Left ventricle myocardium inferior (tissue), 1 donor: ENCODE data around the gene RUNX2. TPM values are rescaled to one million over a fixed set of nuclear protein-coding genes. Genes with fewer than 3 reads are reported as not detected.

Experiments used
- DNase-seq: peaks from one replicate; pipeline ENCODE4 v3.0.0-alpha.2; 2020
- H3K27ac ChIP-seq: fragments of 200-600 bp; replicated peaks from 2 replicates; pipeline ENCODE4 v1.8.0; 2021
- H3K27me3 ChIP-seq: fragments of 200-600 bp; 2 replicates; pipeline ENCODE4 v1.8.0; 2021; ENCODE audit warnings: low read depth
- H3K36me3 ChIP-seq: fragments of 200-600 bp; 2 replicates; pipeline ENCODE4 v1.8.0; 2021
- H3K4me1 ChIP-seq: fragments of 200-600 bp; 2 replicates; pipeline ENCODE4 v1.8.0; 2021
- H3K4me3 ChIP-seq: fragments of 200-600 bp; 2 replicates; pipeline ENCODE4 v1.8.0; 2021; ENCODE audit warnings: mild to moderate bottlenecking, moderate library complexity
- H3K9me3 ChIP-seq: fragments of 200-600 bp; replicated peaks from 2 replicates; pipeline ENCODE4 v1.8.0; 2021
- intact Hi-C: fragments of 100-400 bp; cut with micrococcal nuclease; formaldehyde crosslinking; loops from one replicate; pipeline ENCODE4 v1.11.0; 2022
- total RNA-seq: library from RNA; stranded (reverse); fragmentation: NEBNext Ultra II Directional; extraction: Animal tissue kit (Norgen Biotek cat#: 25700); gene quantifications from one replicate; pipeline ENCODE4 v1.2.1, GENCODE V29; 2021
- TF ChIP-seq, protein P1 (sequence below): fragments of 200-600 bp; IDR thresholded peaks from 2 replicates; pipeline ENCODE4 v1.8.0; 2021; ENCODE audit warnings: antibody characterized with exemption, mild to moderate bottlenecking, borderline replicate concordance
- donor health status: DM: no; HTN: yes; CAD: no; lungs with severe emphysema.

The RUNX2 gene
- total RNA-seq, 1 donor from 2014 or later: 0.38 TPM

DNA sequence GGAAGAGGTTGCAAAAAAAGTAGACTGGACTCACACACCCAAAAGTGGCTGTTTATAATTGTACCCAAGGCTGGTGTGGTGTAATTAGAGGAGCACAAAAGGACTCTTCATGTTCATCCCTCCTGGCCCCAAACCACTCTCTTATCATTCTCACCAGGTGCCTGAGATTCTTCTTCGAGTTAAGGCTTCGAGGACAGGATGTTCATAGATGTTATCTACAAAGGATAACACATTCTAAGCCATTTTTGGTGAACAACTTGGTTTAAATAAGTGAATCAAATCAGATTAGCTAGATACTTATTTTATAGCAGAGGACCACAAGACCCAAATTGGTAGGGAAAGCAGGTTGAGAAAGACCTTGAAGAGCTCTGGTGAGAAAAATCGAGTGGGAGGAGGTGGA, 122.7 kb downstream of the RUNX2 start:
- Histone ChIP-seq H3K4me3 (no peak overlapping the region), H3K4me1 (peaks cover 22% of the 10 kb centered on the region), H3K36me3 (no peaks in the 10 kb centered on the region), H3K27ac (no peak overlapping the region), H3K9me3 (no peaks in the 10 kb centered on the region), H3K27me3 (no peaks in the 10 kb centered on the region)
- no peak for DNase-seq
- TF ChIP-seq, protein P1, sequence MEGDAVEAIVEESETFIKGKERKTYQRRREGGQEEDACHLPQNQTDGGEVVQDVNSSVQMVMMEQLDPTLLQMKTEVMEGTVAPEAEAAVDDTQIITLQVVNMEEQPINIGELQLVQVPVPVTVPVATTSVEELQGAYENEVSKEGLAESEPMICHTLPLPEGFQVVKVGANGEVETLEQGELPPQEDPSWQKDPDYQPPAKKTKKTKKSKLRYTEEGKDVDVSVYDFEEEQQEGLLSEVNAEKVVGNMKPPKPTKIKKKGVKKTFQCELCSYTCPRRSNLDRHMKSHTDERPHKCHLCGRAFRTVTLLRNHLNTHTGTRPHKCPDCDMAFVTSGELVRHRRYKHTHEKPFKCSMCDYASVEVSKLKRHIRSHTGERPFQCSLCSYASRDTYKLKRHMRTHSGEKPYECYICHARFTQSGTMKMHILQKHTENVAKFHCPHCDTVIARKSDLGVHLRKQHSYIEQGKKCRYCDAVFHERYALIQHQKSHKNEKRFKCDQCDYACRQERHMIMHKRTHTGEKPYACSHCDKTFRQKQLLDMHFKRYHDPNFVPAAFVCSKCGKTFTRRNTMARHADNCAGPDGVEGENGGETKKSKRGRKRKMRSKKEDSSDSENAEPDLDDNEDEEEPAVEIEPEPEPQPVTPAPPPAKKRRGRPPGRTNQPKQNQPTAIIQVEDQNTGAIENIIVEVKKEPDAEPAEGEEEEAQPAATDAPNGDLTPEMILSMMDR: no peak
- intact Hi-C loops: no loop called here

DNA sequence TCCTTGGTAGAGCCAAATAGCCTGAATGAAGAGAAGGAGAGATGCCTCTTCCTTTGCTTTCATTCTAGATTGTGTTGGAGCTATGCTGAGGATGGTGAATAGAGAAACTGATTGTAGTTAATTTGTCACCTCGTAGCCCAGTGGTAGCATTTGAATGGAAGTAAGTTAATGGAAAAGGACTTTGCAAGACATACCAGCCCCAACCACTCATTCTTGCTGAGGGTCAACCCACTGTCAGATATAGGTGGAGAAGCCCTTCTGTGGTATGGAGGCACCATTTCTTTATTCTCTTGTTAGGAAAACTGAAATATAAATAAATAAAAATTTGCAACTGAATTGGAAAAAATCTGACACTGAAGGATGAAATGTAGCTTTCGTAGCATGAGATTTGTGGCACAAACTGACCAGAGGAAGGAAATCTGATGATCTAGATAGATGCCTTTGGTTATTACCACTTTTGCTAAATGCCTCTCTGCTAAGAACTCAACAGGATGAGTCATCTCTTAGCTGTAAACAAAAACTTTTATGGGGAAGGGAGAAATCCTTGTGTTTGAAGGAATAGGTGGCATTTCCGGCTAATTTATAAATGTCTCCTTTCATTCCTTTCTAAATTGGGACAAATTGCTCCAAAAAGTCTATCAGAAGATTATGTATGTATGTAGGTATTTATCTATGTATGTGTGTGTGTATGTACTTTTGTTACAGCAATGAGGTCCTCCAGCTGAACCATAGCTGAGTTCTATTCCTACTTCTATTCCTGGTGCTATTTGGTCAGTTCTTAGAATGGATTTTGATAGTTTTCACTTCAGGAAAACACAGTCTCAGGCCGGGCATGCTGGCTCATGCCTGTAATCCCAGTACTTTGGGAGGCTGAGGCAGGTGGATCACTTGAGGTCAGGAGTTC, 126.1 kb downstream of the RUNX2 start:
- TF ChIP-seq, protein P1: no peak
- DNase-seq: no peak
- Histone ChIP-seq H3K27me3 (no peaks in the 10 kb centered on the region), H3K9me3 (peaks cover 3% of the 10 kb centered on the region), H3K36me3 (no peaks in the 10 kb centered on the region), H3K27ac (no peak overlapping the region), H3K4me3 (no peak overlapping the region), H3K4me1 (no peaks in the 10 kb centered on the region)
- intact Hi-C loops: no loop called here

DNA sequence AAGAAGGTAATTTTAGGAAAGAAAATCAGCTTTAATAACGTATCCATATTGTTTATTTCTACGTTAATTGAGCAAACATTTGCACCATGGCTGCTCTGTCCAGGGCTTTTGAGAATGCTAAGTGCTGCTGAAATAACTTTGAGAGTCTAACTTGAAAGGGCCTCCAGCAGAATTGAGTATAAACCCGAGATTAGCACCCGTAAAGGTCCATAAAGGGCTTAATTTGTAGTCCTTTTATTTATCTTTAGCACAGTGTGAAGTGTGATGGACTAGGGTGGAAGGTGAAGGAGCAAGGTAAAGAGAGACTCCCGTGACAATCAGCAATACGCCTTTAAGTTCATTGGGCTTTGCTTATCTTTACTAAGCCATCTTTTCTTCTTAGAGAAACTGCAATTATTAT, 127.3 kb downstream of the RUNX2 start:
- TF ChIP-seq, protein P1: no peak
- Histone ChIP-seq H3K36me3 (no peaks in the 10 kb centered on the region), H3K27me3 (no peaks in the 10 kb centered on the region), H3K4me1 (no peaks in the 10 kb centered on the region), H3K4me3 (no peak overlapping the region), H3K9me3 (peaks cover 3% of the 10 kb centered on the region), H3K27ac (no peak overlapping the region)
- intact Hi-C loops: no loop called here
- no peak for DNase-seq

DNA sequence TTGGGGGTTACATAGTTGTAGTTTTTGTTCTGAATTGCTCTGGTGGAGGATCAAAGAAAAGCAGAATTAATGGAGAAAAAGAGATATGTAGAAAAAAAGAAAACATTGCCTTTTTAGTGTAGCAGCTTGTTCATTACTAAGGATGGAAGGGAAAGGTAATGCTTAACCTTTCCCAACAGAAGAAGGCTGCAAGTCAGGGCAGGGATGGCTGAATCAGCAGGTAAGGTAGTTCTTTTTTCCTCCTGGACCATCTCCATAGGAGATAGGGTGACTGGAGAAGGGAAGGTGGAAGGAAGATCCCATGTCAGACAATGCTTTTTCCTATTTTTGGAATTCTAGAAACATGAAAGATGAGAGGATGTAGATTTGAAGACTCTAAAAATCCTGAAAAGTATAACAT, 129.0 kb downstream of the RUNX2 start:
- Histone ChIP-seq H3K27ac (no peak overlapping the region), H3K4me3 (no peak overlapping the region), H3K36me3 (no peaks in the 10 kb centered on the region), H3K9me3 (peaks cover 3% of the 10 kb centered on the region), H3K4me1 (no peaks in the 10 kb centered on the region), H3K27me3 (no peaks in the 10 kb centered on the region)
- TF ChIP-seq, protein P1: no peak
- DNase-seq: no peak
- intact Hi-C loops: no loop called here

DNA sequence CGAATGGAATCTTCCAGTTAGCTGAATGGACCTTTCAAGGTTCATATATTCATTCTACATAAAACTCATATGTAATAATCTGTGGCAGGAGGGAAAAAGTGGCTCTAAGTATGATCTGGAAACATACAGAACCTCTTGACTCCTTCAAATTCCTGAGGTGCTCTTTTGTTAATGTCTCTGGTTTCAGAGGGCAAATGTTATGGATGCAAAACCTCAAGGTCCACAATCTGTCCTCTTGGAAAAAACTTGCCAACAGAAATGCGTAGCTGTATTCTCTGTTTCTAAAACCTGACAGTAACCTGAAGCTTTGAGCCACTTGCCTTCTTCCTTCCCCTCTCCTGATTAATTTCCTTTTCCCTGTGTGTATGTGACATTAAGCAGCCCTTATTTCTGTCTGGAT, 130.5 kb downstream of the RUNX2 start:
- no peaks in the 10 kb centered on the region for H3K36me3 ChIP-seq
- H3K4me3 ChIP-seq: no peak overlapping the region
- H3K27me3 ChIP-seq: no peaks in the 10 kb centered on the region
- no peak for DNase-seq
- TF ChIP-seq, protein P1: no peak
- H3K9me3 ChIP-seq: peaks cover 3% of the 10 kb centered on the region
- intact Hi-C loops: no loop called here
- no peak overlapping the region for H3K27ac ChIP-seq
- H3K4me1 ChIP-seq: no peaks in the 10 kb centered on the region
